ENCODE data around the gene PHKB.

DNA sequence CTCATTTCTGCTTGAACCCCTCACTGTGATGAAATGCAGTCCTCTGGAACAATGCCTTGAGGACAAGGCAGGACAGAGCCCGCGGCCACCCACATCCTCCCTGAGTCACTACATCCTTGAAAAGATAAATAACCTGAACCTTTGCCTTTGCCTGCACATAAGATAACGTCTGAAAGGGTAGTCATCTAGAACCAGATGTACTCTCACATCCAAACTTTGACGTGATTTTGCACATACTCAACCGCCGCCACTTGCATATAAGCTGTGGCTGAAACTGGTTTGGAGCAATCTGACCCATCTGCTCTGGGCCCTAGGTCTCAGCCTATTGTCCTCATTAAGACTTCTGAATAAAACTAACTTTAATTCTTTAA lies 252.1 kb downstream of the PHKB start:
- TF ChIP-seq, protein P1, sequence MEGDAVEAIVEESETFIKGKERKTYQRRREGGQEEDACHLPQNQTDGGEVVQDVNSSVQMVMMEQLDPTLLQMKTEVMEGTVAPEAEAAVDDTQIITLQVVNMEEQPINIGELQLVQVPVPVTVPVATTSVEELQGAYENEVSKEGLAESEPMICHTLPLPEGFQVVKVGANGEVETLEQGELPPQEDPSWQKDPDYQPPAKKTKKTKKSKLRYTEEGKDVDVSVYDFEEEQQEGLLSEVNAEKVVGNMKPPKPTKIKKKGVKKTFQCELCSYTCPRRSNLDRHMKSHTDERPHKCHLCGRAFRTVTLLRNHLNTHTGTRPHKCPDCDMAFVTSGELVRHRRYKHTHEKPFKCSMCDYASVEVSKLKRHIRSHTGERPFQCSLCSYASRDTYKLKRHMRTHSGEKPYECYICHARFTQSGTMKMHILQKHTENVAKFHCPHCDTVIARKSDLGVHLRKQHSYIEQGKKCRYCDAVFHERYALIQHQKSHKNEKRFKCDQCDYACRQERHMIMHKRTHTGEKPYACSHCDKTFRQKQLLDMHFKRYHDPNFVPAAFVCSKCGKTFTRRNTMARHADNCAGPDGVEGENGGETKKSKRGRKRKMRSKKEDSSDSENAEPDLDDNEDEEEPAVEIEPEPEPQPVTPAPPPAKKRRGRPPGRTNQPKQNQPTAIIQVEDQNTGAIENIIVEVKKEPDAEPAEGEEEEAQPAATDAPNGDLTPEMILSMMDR (IDR thresholded peaks at IDR 0.05) = no peak
- no peak for TF ChIP-seq POLR2A (IDR thresholded peaks at IDR 0.05)

All from uterus (tissue), 2 donors.